T-cell (primary cell): ENCODE results near the gene SYT7. TPM values are rescaled to one million over a fixed set of nuclear protein-coding genes. Genes with fewer than 3 reads are reported as not detected.

Experiments used
- ATAC-seq, 4 experiments: fragments of 200-7000 bp in 3 of 4; fragments of 150-1000 bp in 1 of 4; cut with Tn5 transposase; replicated peaks in 1 of 4; 1 replicate in 3 of 4; 2 replicates in 1 of 4; pipeline ENCODE4 v1.10.0; 2021; ENCODE audit warnings: moderate library complexity in 3 of 4, mild to moderate bottlenecking in 2 of 4, moderate number of reproducible peaks in 1 of 4
- CTCF ChIA-PET, 2 donors: fragments of 300-600 bp; sonication (Branson Sonifier 250); formaldehyde crosslinking; loops; one replicate each; lab custom pipeline; 2022; ENCODE audit warnings: antibody characterized with exemption in 2 of 2; lab: Charles Lee
- POLR2A ChIA-PET, 2 donors: fragments of 300-600 bp; sonication (Branson Sonifier 250); formaldehyde crosslinking; loops; one replicate each; lab custom pipeline; 2022; ENCODE audit warnings: antibody characterized with exemption in 2 of 2; lab: Charles Lee
- DNase-seq, 35 experiments: peaks; one replicate each; pipeline versions ENCODE4 v3.0.0 to v3.0.0-alpha.2; 2013 to 2023
- H3K27ac ChIP-seq: one replicate; pipeline ENCODE4 v1.5.1; 2013; ENCODE audit warnings: low read length
- H3K27me3 ChIP-seq, 2 experiments: replicated peaks in 1 of 2; 1 replicate in 1 of 2; 2 replicates in 1 of 2; pipeline versions ENCODE4 v1.6.1 to v1.7.0; 2013; ENCODE audit warnings: low read length in 1 of 2, mixed read lengths in 1 of 2; ENCODE audit not compliant: control insufficient read depth in 2 of 2, insufficient read depth in 2 of 2; ENCODE audit errors: extremely low read depth in 1 of 2
- H3K36me3 ChIP-seq, 2 donors: 1 replicate in 1 of 2; 2 replicates in 1 of 2; pipeline versions ENCODE4 v1.6.1 to v1.7.0; 2013; ENCODE audit warnings: low read length in 1 of 2; ENCODE audit not compliant: control insufficient read depth in 2 of 2, insufficient read depth in 1 of 2; ENCODE audit errors: extremely low read depth in 1 of 2
- H3K4me1 ChIP-seq, 2 experiments: 1 replicate in 1 of 2; 2 replicates in 1 of 2; pipeline versions ENCODE4 v1.6.1 to v1.7.0; 2013; ENCODE audit warnings: low read length in 2 of 2, mixed read lengths in 1 of 2; ENCODE audit not compliant: insufficient read depth in 2 of 2, control insufficient read depth in 1 of 2; ENCODE audit errors: extremely low read depth in 1 of 2
- H3K4me3 ChIP-seq, 2 donors: 1 replicate in 1 of 2; 2 replicates in 1 of 2; pipeline versions ENCODE4 v1.5.1 to v1.7.0; 2013; ENCODE audit warnings: mild to moderate bottlenecking in 2 of 2, low read length in 1 of 2, moderate library complexity in 1 of 2; ENCODE audit not compliant: control insufficient read depth in 1 of 2; ENCODE audit errors: extremely low read depth in 1 of 2
- H3K9me3 ChIP-seq: 2 replicates; pipeline ENCODE4 v1.7.0; 2013
- H3K27ac Mint-ChIP-seq, 2 donors: one replicate each; pipeline ENCODE4 v1.8.0; 2020 to 2021; ENCODE audit warnings: mild to moderate bottlenecking in 2 of 2, mixed read lengths in 2 of 2
- H3K27me3 Mint-ChIP-seq, 2 donors: one replicate each; pipeline ENCODE4 v1.8.0; 2021 to 2022; ENCODE audit warnings: mixed read lengths in 2 of 2
- H3K36me3 Mint-ChIP-seq: one replicate; pipeline ENCODE4 v1.8.0; 2021; ENCODE audit warnings: mixed read lengths
- H3K4me1 Mint-ChIP-seq, 3 donors: one replicate each; pipeline ENCODE4 v1.8.0; 2020 to 2022; ENCODE audit warnings: mixed read lengths in 3 of 3, mild to moderate bottlenecking in 1 of 3
- H3K4me3 Mint-ChIP-seq, 3 donors: one replicate each; pipeline ENCODE4 v1.8.0; 2020 to 2022; ENCODE audit warnings: mild to moderate bottlenecking in 3 of 3, mixed read lengths in 3 of 3, moderate library complexity in 3 of 3
- H3K9me3 Mint-ChIP-seq, 3 donors: one replicate each; pipeline ENCODE4 v1.8.0; 2020 to 2022; ENCODE audit warnings: mixed read lengths in 3 of 3
- WGBS: methylation state at CpG from one replicate; pipeline ENCODE4 v1.1.5; 2013; ENCODE audit warnings: missing lambda C conversion rate; ENCODE audit not compliant: insufficient coverage; 5-methylcytosine and 5-hydroxymethylcytosine counted together
- total RNA-seq, 35 experiments: library from RNA in 6 of 35; stranded (reverse) in 6 of 35; fragments of 120-200 nt in 1 of 35; gene quantifications; one replicate each; pipeline versions ENCODE4 v1.2.1 to v1.2.4 and lab custom pipeline; 2013 to 2026

The SYT7 gene
- total RNA-seq, 5 donors from 2014 or later (not counting 1 experiment from before 2014, with no cell fraction given), result 0.19 to 0.26 (median 0.20) TPM; not detected in 2

DNA sequence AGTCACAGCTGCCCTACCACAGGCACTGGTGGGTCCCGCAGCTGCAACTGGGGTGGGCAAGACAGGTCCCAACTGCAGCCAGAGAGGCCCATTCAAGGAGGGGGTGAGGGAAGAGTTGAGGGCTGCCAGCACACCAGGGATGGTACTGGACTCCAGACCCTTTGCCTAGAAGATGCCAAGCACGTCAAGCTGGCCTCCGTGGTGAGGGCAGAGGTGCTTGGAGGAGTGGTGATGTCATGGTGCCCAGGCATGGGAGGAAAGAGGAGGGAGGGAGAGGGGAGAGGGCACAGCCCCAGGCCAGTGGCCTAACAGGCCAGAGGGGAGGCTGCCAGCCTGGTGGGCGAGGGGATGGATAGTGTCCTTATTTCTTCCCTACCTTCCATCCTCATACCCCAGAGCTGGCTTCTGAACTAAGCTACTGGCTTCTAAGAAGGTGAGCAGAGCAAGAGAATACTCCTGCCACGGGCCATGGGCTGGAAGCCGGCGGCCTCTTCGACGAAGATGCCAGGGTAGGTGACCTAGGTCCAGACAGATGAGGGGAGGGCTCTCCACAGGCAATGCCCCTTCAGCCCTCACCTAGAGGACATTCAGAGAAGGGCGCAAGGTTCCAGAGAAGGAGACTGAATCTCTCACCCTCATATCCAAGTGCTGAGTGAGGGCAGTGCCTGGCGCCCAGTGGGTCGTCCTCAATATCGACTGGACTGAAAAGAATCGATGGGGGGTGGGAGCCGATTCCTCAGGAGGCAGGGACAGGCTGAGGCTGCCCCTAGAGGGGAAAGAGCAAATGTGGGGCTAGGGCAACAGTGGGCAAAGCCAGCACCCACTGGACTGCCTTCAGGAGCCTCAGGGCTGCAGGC is 1.8 kb downstream of the SYT7 start:
- ATAC-seq (no peak), DNase-seq (no peak)
- peak overlapping the region in 1 of 2 donors; percentile 27 for H3K27ac Mint-ChIP-seq
- H3K9me3 ChIP-seq, result no peaks in the 10 kb centered on the region
- H3K4me3 ChIP-seq, result no peak overlapping the region
- no peaks in the 10 kb centered on the region for H3K36me3 ChIP-seq
- POLR2A ChIA-PET, result interaction anchor here in 1 of 2 donors (0.8 kb wide), 1 partner anchor 212 kb away, joined by 5 read pairs; no protein-coding TSS in a partner anchor
- peaks cover 9 to 18% (median 10%) of the 10 kb centered on the region in 3 donors for H3K4me1 Mint-ChIP-seq
- no peaks in the 10 kb centered on the region for H3K9me3 Mint-ChIP-seq
- H3K36me3 Mint-ChIP-seq, result no peaks in the 10 kb centered on the region
- H3K27me3 Mint-ChIP-seq, result peaks cover 22 to 56% of the 10 kb centered on the region in 2 donors
- H3K4me1 ChIP-seq, result peaks cover 0 to 18% of the 10 kb centered on the region in 2 experiments
- peak overlapping the region; percentile 49 to 71 (median 71) for H3K4me3 Mint-ChIP-seq
- H3K27me3 ChIP-seq, result peaks cover 0 to 74% of the 10 kb centered on the region in 2 experiments
- CTCF ChIA-PET, result no interaction called here
- H3K27ac ChIP-seq, result no peak overlapping the region
- WGBS, result 73% methylated on average over 3 of the region's 15 CpGs

DNA sequence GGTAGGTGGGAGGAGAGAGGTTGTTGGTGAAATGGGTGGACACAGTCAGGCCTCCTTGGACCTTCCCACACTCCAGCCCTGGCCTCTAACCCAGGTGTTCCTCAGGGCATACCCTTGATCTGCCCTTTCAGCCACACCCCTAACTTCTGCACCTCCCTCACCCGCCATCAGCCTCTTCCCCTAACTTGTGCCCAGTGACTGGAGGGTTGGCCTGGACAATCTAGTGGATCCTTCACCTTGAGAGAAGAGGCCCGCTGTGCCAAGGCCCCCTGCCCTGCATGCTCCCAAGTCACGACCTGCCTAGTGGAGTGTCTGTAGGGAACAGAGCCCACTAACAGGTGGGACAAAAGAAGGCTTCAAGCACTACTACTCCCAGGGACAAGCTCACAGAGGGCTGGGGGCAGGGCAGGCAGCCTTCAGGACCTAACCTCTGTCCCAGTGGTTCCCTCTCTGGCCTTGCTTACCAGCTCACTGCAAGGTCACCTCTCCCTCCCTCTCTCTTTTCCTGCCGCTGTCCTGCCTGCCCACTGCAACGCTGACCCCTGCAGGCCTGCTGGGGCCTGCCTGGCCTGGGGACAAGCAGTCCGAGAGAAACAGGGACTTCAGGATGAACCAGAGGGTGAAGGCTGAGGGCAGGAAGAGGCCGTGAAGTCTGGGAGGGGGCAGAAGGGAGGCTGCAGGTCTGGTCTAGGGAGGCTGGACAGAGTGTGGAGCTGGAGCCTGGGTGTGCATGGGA is 3.3 kb downstream of the SYT7 start:
- no peak overlapping the region for H3K27ac Mint-ChIP-seq
- Histone ChIP-seq H3K27me3 (peaks cover 0 to 72% of the 10 kb centered on the region in 2 experiments), H3K27ac (no peak overlapping the region), H3K9me3 (no peaks in the 10 kb centered on the region), H3K4me3 (no peak overlapping the region), H3K4me1 (peaks cover 0 to 18% of the 10 kb centered on the region in 2 experiments), H3K36me3 (no peaks in the 10 kb centered on the region)
- DNase-seq (no peak), ATAC-seq (no peak)
- ChIA-PET CTCF (interaction anchor here in 1 of 2 donors (1.2 kb wide), 1 partner anchor 16 kb away, joined by 3 read pairs; no protein-coding TSS in a partner anchor), POLR2A (interaction anchor here in 1 of 2 donors (0.5 kb wide), 2 partner anchors 30 to 880 kb away, joined by 8 to 9 read pairs; no protein-coding TSS in a partner anchor)
- H3K27me3 Mint-ChIP-seq, result peaks cover 23 to 58% of the 10 kb centered on the region in 2 donors
- no peak overlapping the region for H3K4me3 Mint-ChIP-seq
- no peaks in the 10 kb centered on the region for H3K9me3 Mint-ChIP-seq
- no peaks in the 10 kb centered on the region for H3K36me3 Mint-ChIP-seq
- WGBS, result 85% methylated on average over 5 of the region's 7 CpGs
- H3K4me1 Mint-ChIP-seq, result peaks cover 9 to 18% (median 10%) of the 10 kb centered on the region in 3 donors

DNA sequence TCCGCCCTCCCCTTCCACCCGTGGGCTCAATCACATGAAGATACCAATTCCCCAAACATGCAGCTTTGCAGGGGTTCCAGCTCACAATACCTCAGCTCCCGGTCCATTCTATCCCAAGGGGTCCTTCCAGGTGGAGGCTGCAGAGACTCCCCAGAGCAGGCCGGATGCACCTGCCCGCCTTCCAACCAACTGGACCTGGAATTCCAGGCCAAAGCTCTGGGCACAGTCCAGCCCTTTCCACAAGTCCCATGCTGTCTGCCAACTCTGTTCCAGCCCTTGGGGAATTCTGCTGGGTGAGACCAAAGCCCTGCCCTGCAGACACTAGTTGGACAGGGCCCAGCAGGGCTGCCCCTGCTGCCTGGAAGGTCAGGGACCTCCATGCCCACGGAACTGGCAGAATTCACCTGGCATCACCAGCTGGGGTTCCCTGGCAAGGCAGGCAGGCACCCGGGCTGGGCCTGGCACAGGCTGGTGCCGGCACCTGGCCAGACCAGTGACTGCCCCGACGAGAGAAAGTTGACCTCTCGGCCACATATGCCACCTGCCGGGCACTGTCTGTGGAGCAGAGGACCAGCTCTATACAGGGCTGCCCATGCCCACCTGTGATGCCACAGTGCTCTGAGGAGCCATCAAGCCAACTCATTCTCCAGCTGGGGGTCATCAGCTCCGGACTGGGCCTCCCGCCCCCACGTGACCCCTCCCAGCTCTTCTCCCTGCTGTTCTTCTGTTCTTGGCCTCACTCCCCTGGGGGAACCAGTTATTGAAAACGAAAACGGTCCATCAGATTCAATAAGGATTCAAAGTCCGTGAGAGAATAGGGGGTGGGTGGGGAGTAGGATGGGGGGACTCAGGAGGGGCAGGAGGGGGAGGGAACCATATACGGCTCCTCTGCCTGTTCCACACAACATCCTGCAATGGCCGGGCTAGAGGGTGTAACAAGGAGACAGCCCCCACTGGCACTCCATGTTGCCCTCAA is 4.7 kb downstream of the SYT7 start:
- peaks cover 0 to 12% of the 10 kb centered on the region in 2 experiments for H3K4me1 ChIP-seq
- H3K27ac ChIP-seq, result no peak overlapping the region
- CTCF ChIA-PET, result interaction anchor here in 1 of 2 donors (0.5 kb wide), 1 partner anchor 11 kb away, joined by 3 read pairs; no protein-coding TSS in a partner anchor
- H3K9me3 Mint-ChIP-seq, result no peaks in the 10 kb centered on the region
- H3K4me3 Mint-ChIP-seq, result no peak overlapping the region
- H3K27ac Mint-ChIP-seq, result no peak overlapping the region
- no peaks in the 10 kb centered on the region for H3K9me3 ChIP-seq
- POLR2A ChIA-PET, result no interaction called here
- H3K27me3 Mint-ChIP-seq, result peaks cover 25 to 56% of the 10 kb centered on the region in 2 donors
- ATAC-seq (no peak), DNase-seq (no peak)
- 77% methylated on average over 14 of the region's 20 CpGs for WGBS
- H3K27me3 ChIP-seq, result peaks cover 0 to 71% of the 10 kb centered on the region in 2 experiments
- H3K36me3 Mint-ChIP-seq, result no peaks in the 10 kb centered on the region
- no peaks in the 10 kb centered on the region for H3K36me3 ChIP-seq
- H3K4me3 ChIP-seq, result no peak overlapping the region
- H3K4me1 Mint-ChIP-seq, result peaks cover 0 to 8% (median 4%) of the 10 kb centered on the region in 3 donors

DNA sequence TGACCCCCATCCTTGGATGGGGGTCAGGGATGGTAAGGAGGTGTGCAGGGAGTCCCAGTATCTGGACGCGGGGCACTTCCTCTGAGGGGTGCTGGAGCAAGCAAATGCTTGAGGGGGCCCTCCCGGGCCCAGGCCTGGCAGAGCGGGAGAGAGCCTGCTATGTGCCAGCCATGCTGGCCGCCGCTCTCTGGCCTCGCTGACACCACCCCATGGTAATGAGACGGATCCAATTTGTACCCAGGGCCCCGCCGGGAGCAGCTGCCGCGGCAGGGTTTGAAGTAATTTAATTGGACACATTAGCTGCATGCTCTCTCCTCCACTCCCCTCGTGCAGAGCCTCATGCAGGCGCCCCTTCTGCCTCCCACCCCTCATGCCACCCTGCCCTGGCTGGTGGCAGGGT is 6.3 kb downstream of the SYT7 start:
- Histone ChIP-seq H3K36me3 (no peaks in the 10 kb centered on the region), H3K27me3 (peaks cover 0 to 76% of the 10 kb centered on the region in 2 experiments), H3K4me1 (peaks cover 0 to 3% of the 10 kb centered on the region in 2 experiments), H3K9me3 (no peaks in the 10 kb centered on the region), H3K27ac (no peak overlapping the region), H3K4me3 (no peak overlapping the region)
- Mint-ChIP-seq H3K4me3 (no peak overlapping the region), H3K27me3 (peaks cover 30 to 64% of the 10 kb centered on the region in 2 donors), H3K27ac (no peak overlapping the region), H3K4me1 (peaks cover 0 to 3% (median 1%) of the 10 kb centered on the region in 3 donors), H3K36me3 (no peaks in the 10 kb centered on the region), H3K9me3 (no peaks in the 10 kb centered on the region)
- ATAC-seq (no peak), DNase-seq (no peak)
- 77% methylated on average over 11 of the region's 14 CpGs for WGBS
- ChIA-PET POLR2A (no interaction called here), CTCF (no interaction called here)

DNA sequence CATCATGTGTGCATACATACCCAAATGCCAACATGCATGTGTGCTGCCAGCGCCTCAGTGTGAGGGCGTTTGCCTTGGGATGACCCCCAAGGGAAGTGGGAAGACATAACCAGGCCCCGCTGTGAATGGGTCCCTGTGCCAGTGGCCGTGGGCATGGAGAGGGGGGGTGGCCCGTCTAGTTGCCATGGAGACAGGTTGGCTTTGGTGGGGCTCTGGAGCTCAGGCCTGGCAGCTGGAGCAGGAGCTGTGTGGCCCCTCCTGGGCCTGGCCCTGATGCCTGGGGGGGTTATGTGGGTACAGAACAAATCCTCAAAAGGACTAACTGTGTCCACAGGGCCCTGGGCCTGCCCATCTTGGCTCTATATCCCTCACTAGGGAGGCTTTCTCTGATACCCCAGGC is 8.0 kb downstream of the SYT7 start:
- no peaks in the 10 kb centered on the region for H3K36me3 ChIP-seq
- no peaks in the 10 kb centered on the region for H3K36me3 Mint-ChIP-seq
- 54% methylated on average over 4 of the region's 5 CpGs for WGBS
- H3K27me3 Mint-ChIP-seq, result peaks cover 30 to 64% of the 10 kb centered on the region in 2 donors
- H3K27ac Mint-ChIP-seq, result no peak overlapping the region
- H3K4me1 Mint-ChIP-seq, result peaks cover 0 to 2% (median 0%) of the 10 kb centered on the region in 3 donors
- DNase-seq, result no peak
- H3K27me3 ChIP-seq, result peaks cover 3 to 76% of the 10 kb centered on the region in 2 experiments
- no peaks in the 10 kb centered on the region for H3K9me3 ChIP-seq
- H3K4me1 ChIP-seq, result peaks cover 0 to under 1% of the 10 kb centered on the region in 2 experiments
- H3K4me3 ChIP-seq, result no peak overlapping the region
- no peak overlapping the region for H3K27ac ChIP-seq
- no peak overlapping the region for H3K4me3 Mint-ChIP-seq
- ATAC-seq, result no peak
- POLR2A ChIA-PET, result no interaction called here
- H3K9me3 Mint-ChIP-seq, result no peaks in the 10 kb centered on the region
- CTCF ChIA-PET, result interaction anchor here in 1 of 2 donors (0.6 kb wide), 1 partner anchor 95 kb away, joined by 3 read pairs; no protein-coding TSS in a partner anchor
